GM12801 (cell line): Measurements from ENCODE around the gene NHSL2.

Experiments used
- CTCF ChIP-seq: IDR thresholded peaks from one replicate; pipeline ENCODE4 v1.5.1; 2011; ENCODE audit warnings: control low read depth; ENCODE audit not compliant: insufficient read length; ENCODE audit errors: extremely low read depth

NHSL2 gene

GRCh38 chrX:72001471-72001870 is 90.8 kb downstream of the NHSL2 start:
- TF ChIP-seq CTCF = no peak

- TF ChIP-seq CTCF = no peak
Measured at GRCh38 chrX:72001906-72002305, 91.3 kb downstream of the NHSL2 start.

DNA sequence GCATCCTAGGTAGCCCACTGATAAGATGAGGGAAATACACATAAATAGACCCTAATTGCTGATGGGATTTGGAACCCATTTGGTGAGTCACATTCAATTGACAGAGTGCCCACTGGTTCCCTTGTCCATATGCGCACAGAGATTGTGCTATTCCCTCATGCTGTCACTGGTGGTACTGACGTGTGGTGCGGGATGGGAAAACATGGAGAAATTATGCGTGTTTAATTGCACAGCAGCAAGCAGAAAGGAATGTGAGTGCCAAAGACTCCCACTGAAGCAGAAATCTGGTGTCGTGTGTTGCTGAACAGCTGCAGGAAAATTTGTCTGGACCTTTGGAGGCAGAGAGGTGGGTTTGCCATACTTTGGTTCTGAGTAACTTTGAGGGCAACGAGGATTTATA is 92.2 kb downstream of the NHSL2 start:
- TF ChIP-seq CTCF = no peak

- no peak for TF ChIP-seq CTCF
Measured at GRCh38 chrX:72003811-72004750, 93.4 kb downstream of the NHSL2 start.

DNA sequence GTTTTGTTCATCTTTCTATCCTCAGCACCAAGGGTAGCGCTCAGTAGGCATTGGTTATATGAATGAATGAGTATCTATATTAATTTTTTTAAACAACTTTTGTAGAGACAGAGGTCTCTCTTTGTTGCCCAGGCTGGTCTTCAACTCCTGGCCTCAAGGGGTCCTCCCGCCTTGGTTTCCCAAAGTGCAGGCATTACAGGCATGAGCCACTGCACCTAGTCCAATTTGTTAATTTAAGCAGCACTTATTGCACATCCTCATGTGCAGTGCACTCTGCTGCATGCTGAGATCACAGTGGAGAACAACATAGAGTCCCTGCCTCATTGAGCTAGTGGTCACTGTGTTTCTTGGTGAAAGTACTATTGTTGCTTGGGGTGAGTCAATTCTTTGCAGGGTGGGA is 94.4 kb downstream of the NHSL2 start:
- TF ChIP-seq CTCF = no peak

DNA sequence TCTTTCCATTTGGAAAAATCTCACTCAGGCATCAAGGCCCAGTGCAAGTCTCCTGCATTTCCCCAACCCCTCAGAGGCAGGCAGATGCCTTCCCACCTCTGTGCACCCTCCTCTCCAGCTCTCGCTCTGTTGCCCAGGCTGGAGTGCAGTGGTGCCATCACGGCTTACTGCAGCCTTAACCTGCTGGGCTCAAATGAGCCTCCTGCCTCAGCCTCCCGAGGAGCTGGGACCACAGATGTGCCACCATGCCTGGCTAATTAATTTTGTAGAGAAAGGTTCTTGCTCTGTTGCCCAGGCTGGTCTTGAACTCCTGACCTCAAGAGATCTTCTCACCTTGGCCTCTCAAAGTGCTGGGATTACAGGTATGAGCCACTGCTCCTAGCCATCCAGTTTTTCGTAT is 95.8 kb downstream of the NHSL2 start:
- no peak for TF ChIP-seq CTCF

GRCh38 chrX:72009731-72010130 is 99.1 kb downstream of the NHSL2 start:
- TF ChIP-seq CTCF = no peak
